ENCODE data around the gene BAIAP2. TPM values are rescaled to one million over a fixed set of nuclear protein-coding genes. Genes with fewer than 3 reads are reported as not detected.

The BAIAP2 gene
- total RNA-seq, 1 donor from 2014 or later: 48.7 TPM

- FAIRE-seq (no peak), DNase-seq (ENCODE audit: low read depth) (no peak)
- peaks cover 19% of the 10 kb centered on the region for H3K27me3 ChIP-seq (ENCODE audit: control insufficient read depth, insufficient read depth, low read length)
- H3K36me3 ChIP-seq (ENCODE audit: control insufficient read depth, insufficient read depth, low read length): no peaks in the 10 kb centered on the region
- TF ChIP-seq, protein P1, sequence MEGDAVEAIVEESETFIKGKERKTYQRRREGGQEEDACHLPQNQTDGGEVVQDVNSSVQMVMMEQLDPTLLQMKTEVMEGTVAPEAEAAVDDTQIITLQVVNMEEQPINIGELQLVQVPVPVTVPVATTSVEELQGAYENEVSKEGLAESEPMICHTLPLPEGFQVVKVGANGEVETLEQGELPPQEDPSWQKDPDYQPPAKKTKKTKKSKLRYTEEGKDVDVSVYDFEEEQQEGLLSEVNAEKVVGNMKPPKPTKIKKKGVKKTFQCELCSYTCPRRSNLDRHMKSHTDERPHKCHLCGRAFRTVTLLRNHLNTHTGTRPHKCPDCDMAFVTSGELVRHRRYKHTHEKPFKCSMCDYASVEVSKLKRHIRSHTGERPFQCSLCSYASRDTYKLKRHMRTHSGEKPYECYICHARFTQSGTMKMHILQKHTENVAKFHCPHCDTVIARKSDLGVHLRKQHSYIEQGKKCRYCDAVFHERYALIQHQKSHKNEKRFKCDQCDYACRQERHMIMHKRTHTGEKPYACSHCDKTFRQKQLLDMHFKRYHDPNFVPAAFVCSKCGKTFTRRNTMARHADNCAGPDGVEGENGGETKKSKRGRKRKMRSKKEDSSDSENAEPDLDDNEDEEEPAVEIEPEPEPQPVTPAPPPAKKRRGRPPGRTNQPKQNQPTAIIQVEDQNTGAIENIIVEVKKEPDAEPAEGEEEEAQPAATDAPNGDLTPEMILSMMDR (IDR thresholded peaks at IDR 0.05; ENCODE audit: insufficient read depth, low read length, severe bottlenecking): no peak
- no peak overlapping the region for H3K4me3 ChIP-seq (ENCODE audit: low read depth, low read length)
These were observed 126.6 kb downstream of the BAIAP2 start for GRCh38 chr17:81161536-81161935.

DNA sequence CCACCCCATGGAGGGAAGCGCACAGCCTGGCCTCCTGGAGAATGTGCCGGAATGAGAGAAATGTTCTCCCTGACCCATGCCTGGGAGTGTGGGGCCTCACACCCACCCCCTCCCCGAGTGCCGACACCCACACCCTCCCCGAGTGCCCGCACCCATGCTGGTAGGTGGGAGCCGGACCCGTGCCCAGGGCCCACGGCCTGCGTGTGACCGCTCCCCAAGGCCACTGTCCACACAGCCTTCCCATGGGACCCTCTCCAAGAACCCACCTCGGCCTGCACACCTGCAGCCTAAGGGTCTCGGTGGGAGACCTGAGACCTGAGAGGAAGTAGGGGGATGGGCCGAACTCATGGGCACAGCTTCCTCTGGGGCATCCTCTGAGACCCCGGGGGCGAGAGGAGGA is 127.0 kb downstream of the BAIAP2 start:
- peaks cover 23% of the 10 kb centered on the region for H3K27me3 ChIP-seq (ENCODE audit: control insufficient read depth, insufficient read depth, low read length)
- TF ChIP-seq, protein P1 (IDR thresholded peaks at IDR 0.05; ENCODE audit: insufficient read depth, low read length, severe bottlenecking): no peak
- DNase-seq (ENCODE audit: low read depth) (no peak), FAIRE-seq (no peak)
- H3K4me3 ChIP-seq (ENCODE audit: low read depth, low read length): no peak overlapping the region
- H3K36me3 ChIP-seq (ENCODE audit: control insufficient read depth, insufficient read depth, low read length): no peaks in the 10 kb centered on the region

DNA sequence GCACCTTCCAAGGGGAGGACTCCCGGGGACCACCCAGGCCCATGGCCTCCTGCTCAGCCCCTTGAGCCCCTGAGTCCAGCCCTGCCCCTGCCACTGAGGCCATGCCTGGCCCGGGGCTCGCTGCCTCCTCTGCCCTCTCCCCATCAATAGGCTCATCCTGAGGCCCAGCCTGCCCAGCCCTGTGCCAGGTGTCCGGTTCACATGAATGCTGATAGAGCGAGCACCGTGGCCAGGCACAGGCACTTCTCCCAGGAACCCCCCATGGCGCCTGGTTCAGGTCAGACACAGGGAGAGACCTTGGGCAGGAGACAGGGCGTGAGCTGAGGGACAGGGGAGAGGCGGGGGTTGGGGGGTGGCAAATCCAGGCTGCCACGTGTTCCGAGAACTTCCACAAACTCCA is 127.5 kb downstream of the BAIAP2 start:
- Histone ChIP-seq H3K27me3 (ENCODE audit: control insufficient read depth, insufficient read depth, low read length) (peaks cover 25% of the 10 kb centered on the region), H3K4me3 (ENCODE audit: low read depth, low read length) (no peak overlapping the region), H3K36me3 (ENCODE audit: control insufficient read depth, insufficient read depth, low read length) (no peaks in the 10 kb centered on the region)
- FAIRE-seq (no peak), DNase-seq (ENCODE audit: low read depth) (no peak)
- TF ChIP-seq, protein P1 (IDR thresholded peaks at IDR 0.05; ENCODE audit: insufficient read depth, low read length, severe bottlenecking): no peak

DNA sequence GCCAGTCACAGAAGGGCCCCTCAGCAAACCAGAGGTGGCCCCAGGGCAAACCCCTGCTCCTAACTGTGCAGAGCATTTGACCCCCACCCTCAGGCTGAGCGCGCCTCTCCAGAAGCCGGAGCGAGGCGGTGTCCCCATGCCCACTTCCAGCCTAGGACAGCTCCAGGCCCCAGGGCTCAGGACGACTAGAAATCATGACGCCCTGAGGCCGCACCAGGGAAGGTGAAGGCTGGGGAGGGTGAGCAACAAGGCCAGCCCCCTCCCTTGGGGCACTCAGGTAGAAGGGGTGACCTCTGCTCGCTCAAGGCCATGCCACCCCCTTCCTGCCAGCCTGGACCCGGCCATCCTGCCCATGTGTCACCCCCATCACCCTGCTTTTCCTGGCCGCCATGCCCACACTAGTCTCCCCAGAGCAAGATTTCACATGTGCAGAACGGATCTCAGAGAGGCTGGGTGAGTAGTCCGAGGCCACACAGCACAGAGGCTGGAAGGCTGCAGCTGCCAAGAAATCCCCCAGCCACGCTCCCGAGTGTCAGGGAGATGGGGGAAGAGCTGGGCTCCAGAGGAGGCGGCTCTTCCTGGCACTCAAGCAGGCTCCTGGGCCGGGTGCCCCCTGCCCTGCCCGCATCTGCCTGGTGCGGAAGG is 128.2 kb downstream of the BAIAP2 start:
- TF ChIP-seq, protein P1 (IDR thresholded peaks at IDR 0.05; ENCODE audit: insufficient read depth, low read length, severe bottlenecking): no peak
- no peaks in the 10 kb centered on the region for H3K36me3 ChIP-seq (ENCODE audit: control insufficient read depth, insufficient read depth, low read length)
- DNase-seq (ENCODE audit: low read depth): no peak
- H3K4me3 ChIP-seq (ENCODE audit: low read depth, low read length): no peak overlapping the region
- FAIRE-seq: no peak
- H3K27me3 ChIP-seq (ENCODE audit: control insufficient read depth, insufficient read depth, low read length): peaks cover 27% of the 10 kb centered on the region

DNA sequence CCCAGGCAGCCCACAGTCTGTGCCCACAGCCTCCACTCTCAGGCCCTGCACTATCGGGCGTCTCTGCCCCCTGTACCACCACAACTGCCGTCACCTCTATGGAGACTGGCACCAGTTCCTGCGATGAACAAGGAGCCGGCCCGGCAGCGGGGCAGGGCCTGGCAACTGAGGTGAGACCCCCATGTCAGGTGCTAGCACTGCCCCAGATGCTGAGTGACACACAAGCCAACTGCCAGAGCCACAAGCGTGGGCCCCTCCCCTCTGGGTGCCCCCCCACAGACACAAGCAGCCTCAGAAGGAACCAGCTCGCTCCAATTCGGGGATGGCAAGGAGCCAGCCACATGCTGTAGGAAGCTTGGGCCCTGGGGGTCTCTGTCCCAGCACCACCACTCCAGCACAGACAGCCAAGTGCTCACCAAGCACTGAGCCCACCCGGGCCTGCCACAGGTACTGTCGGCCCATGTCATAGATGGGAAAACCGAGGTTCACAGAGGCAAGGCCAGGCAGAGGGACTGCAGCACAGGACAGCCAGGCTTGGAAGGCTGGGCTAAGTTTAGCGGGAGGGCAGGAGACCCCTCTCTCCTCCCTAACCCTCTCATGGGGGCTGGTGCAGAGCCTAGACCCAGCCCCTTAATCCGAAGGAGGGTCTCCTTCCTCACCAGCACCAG is 128.9 kb downstream of the BAIAP2 start:
- peaks cover 27% of the 10 kb centered on the region for H3K27me3 ChIP-seq (ENCODE audit: control insufficient read depth, insufficient read depth, low read length)
- H3K36me3 ChIP-seq (ENCODE audit: control insufficient read depth, insufficient read depth, low read length): no peaks in the 10 kb centered on the region
- DNase-seq (ENCODE audit: low read depth): no peak
- H3K4me3 ChIP-seq (ENCODE audit: low read depth, low read length): no peak overlapping the region
- no peak for FAIRE-seq
- TF ChIP-seq, protein P1 (IDR thresholded peaks at IDR 0.05; ENCODE audit: insufficient read depth, low read length, severe bottlenecking): no peak

Measured in bronchial epithelial cell (primary cell).